ENCODE results near the gene CKAP5. TPM values are rescaled to one million over a fixed set of nuclear protein-coding genes. Genes with fewer than 3 reads are reported as not detected.

CKAP5 gene
- total RNA-seq, 1 experiment from 2014 or later: 572 TPM

DNA sequence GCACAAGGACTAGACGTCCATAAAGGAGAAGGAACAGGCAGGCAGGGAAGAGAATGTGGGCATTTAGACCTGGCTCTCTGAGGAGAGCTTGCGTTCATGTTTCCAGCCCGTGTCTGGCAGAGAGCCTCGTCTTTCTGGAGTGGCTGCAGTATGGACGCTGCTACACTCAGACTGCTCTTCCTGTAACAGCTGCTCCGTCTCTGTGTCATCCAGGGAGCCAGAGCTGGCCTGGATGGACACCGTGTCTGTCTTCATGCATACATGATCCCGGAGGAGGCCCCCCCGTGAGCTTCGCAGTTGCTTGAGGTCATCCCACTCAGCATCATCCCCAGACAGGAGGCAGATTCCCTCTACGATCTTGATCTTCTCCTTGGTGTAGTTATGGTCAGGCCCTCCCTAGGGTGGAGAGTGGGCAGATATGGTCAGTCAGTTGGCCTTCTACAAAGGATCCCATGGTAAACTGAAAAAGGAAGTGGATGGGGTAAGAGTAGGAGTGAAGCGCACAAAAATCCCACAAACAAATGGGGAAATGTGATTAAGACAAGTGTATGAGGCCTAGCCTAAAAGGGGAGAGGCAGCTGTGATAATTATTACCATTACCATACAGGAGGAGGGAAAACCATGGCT, 13.0 kb upstream of the CKAP5 start:
- no peaks in the 10 kb centered on the region for H3K4me1 ChIP-seq (ENCODE audit: insufficient read depth, low read length, poor library complexity, severe bottlenecking)
- no peak overlapping the region for H3K4me3 ChIP-seq (ENCODE audit: low read depth, low read length, poor library complexity, severe bottlenecking)
- no peaks in the 10 kb centered on the region for H3K9me3 ChIP-seq (ENCODE audit: low read depth, low read length, poor library complexity, severe bottlenecking)
- ChIA-PET CTCF (no interaction called here), POLR2A (ENCODE audit: low non-redundant PET) (no interaction called here)
- TF ChIP-seq EZH2 (IDR thresholded peaks at IDR 0.05; ENCODE audit: borderline replicate concordance, low read depth, low read length, poor library complexity, severe bottlenecking): no peak
- TF ChIP-seq, protein P1, sequence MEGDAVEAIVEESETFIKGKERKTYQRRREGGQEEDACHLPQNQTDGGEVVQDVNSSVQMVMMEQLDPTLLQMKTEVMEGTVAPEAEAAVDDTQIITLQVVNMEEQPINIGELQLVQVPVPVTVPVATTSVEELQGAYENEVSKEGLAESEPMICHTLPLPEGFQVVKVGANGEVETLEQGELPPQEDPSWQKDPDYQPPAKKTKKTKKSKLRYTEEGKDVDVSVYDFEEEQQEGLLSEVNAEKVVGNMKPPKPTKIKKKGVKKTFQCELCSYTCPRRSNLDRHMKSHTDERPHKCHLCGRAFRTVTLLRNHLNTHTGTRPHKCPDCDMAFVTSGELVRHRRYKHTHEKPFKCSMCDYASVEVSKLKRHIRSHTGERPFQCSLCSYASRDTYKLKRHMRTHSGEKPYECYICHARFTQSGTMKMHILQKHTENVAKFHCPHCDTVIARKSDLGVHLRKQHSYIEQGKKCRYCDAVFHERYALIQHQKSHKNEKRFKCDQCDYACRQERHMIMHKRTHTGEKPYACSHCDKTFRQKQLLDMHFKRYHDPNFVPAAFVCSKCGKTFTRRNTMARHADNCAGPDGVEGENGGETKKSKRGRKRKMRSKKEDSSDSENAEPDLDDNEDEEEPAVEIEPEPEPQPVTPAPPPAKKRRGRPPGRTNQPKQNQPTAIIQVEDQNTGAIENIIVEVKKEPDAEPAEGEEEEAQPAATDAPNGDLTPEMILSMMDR (conservative IDR thresholded peaks at IDR 0.05; ENCODE audit: low read depth, low read length): no peak
- no peaks in the 10 kb centered on the region for H3K27me3 ChIP-seq (replicated peaks; ENCODE audit: insufficient read depth, low read depth, low read length, poor library complexity)
- H3K27ac ChIP-seq (ENCODE audit: low read depth, low read length, poor library complexity, severe bottlenecking): no peak overlapping the region
- peaks cover 20% of the 10 kb centered on the region for H3K36me3 ChIP-seq (ENCODE audit: insufficient read depth, low read length, poor library complexity, severe bottlenecking)
- BruUV-seq (replicated peaks): no TSS peak
- no peak for DNase-seq (ENCODE audit: low spot score)
- intact Hi-C loops (cut with micrococcal nuclease; ENCODE audit: unreplicated experiment): no loop called here

GRCh38 chr11:46857666-46858065, 11.6 kb upstream of the CKAP5 start:
- Histone ChIP-seq H3K4me1 (ENCODE audit: insufficient read depth, low read length, poor library complexity, severe bottlenecking) (no peaks in the 10 kb centered on the region), H3K9me3 (ENCODE audit: low read depth, low read length, poor library complexity, severe bottlenecking) (no peaks in the 10 kb centered on the region), H3K27ac (ENCODE audit: low read depth, low read length, poor library complexity, severe bottlenecking) (no peak overlapping the region), H3K4me3 (ENCODE audit: low read depth, low read length, poor library complexity, severe bottlenecking) (no peak overlapping the region), H3K36me3 (ENCODE audit: insufficient read depth, low read length, poor library complexity, severe bottlenecking) (peaks cover 13% of the 10 kb centered on the region), H3K27me3 (replicated peaks; ENCODE audit: insufficient read depth, low read depth, low read length, poor library complexity) (no peaks in the 10 kb centered on the region)
- intact Hi-C loops (cut with micrococcal nuclease; ENCODE audit: unreplicated experiment): no loop called here
- DNase-seq (ENCODE audit: low spot score): no peak
- BruUV-seq (replicated peaks): no TSS peak
- ChIA-PET CTCF (no interaction called here), POLR2A (ENCODE audit: low non-redundant PET) (no interaction called here)
- TF ChIP-seq, protein P1 (conservative IDR thresholded peaks at IDR 0.05; ENCODE audit: low read depth, low read length): no peak
- no peak for TF ChIP-seq EZH2 (IDR thresholded peaks at IDR 0.05; ENCODE audit: borderline replicate concordance, low read depth, low read length, poor library complexity, severe bottlenecking)

DNA sequence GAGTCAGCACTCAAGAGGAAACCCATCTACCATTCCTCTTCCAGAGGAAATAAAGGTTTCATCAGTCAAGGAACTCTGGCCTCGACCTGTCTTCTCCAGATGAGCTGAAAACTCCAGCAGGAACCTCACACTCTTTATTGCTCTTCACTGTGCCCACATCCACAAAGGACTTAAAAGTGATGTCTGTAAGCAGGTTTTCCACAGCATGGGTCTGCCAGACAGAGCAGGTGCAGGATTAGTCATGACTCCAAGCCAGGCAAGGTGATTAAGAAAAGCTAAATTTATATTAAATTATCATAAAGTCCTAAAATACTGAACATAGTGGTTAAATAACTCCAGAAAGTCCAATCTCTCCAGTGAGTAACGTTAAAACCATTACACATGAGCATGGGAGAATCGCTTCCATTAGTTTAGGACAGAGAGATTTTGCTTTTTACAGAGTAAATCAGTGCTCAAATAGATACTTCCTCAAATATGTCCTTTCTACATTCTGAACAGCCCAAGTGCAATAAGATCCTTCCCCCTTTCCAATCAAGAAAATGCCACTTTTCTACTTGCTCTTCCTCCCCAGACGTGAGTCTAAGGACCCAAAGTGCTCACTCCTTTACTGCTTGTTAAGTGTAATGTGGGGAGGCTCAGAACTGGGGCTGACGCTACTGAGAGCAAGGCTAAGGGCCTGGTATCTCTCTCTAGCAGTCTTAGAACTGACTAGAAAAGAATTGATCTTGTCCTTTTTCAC, 10.7 kb upstream of the CKAP5 start:
- Histone ChIP-seq H3K27ac (ENCODE audit: low read depth, low read length, poor library complexity, severe bottlenecking) (no peak overlapping the region), H3K27me3 (replicated peaks; ENCODE audit: insufficient read depth, low read depth, low read length, poor library complexity) (no peaks in the 10 kb centered on the region), H3K4me1 (ENCODE audit: insufficient read depth, low read length, poor library complexity, severe bottlenecking) (no peaks in the 10 kb centered on the region), H3K4me3 (ENCODE audit: low read depth, low read length, poor library complexity, severe bottlenecking) (no peak overlapping the region), H3K9me3 (ENCODE audit: low read depth, low read length, poor library complexity, severe bottlenecking) (no peaks in the 10 kb centered on the region), H3K36me3 (ENCODE audit: insufficient read depth, low read length, poor library complexity, severe bottlenecking) (peaks cover 9% of the 10 kb centered on the region)
- ChIA-PET POLR2A (ENCODE audit: low non-redundant PET) (no interaction called here), CTCF (no interaction called here)
- no peak for DNase-seq (ENCODE audit: low spot score)
- TSS peak; percentile 30 for BruUV-seq (replicated peaks)
- no peak for TF ChIP-seq EZH2 (IDR thresholded peaks at IDR 0.05; ENCODE audit: borderline replicate concordance, low read depth, low read length, poor library complexity, severe bottlenecking)
- TF ChIP-seq, protein P1 (conservative IDR thresholded peaks at IDR 0.05; ENCODE audit: low read depth, low read length): no peak
- intact Hi-C loops (cut with micrococcal nuclease; ENCODE audit: unreplicated experiment): no loop called here
